ENCODE data around the gene MEMO1.
"Not testable (repeated sequence)": the region's sequence is repeated elsewhere in the genome, so short reads cannot be mapped to it uniquely, and the experiment has no call there.

Gene MEMO1

DNA sequence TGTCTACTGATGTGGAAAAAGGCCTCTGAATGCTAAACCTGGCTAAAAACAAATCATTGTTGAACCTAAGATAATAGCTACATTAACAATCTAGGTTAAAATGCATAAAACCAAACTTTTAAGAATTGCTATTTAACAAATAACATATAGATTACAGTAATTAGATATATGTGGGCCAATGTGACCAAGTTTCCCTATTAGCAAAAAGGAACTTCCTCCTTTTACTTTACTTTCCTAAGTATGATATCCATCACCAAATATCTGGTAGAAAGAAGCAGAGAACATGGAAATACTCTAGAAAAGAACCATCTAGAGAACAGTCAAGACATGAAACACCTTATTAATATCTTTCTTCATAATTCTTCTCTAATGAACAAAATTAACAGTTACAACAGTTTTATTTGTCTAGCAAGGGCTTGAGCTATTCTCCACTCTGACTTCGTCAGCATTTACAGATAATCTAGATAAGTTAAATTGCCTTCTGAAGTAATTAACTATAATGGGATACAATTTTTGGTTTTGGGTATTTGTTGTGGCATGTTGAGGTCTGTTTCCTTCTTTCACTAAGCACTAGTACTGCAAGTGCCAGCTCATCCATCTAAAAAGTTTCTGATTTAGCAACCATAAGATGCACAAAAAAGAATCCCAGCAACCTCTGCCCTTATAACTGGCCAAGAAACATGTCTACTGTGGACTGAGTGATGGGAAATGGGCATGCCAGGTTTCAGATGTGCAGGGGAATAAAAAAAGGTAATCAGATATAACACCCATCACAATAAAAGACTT lies 53.3 kb downstream of the MEMO1 start:
- no peak for DNase-seq (ENCODE audit: low read depth, low spot score)

- not testable (repeated sequence) for DNase-seq (ENCODE audit: low read depth, low spot score)
Measured at GRCh38 chr2:31956934-31957333, 53.9 kb downstream of the MEMO1 start.

DNA sequence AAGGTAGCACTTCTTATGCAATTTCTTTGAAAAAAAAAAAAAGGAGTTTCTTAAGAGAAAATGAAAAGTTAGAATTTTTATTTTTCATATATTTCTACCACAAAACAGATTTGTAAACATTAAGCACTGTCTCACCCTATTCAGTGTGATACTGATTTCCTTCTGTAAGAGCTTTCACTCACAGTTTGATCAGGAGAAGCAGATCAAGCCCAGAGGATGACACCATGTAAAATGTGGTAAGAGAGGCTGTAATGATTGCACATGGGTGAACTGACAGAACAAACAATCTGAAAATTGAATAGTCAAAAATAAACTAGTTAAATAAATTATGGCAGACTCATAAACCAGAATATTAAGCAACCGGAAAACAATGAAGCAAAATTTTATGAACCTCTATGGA lies 54.5 kb downstream of the MEMO1 start:
- DNase-seq (ENCODE audit: low read depth, low spot score): no peak

GRCh38 chr2:31953095-31953494 lies 57.7 kb downstream of the MEMO1 start:
- DNase-seq (ENCODE audit: low read depth, low spot score): not testable (repeated sequence)

DNA sequence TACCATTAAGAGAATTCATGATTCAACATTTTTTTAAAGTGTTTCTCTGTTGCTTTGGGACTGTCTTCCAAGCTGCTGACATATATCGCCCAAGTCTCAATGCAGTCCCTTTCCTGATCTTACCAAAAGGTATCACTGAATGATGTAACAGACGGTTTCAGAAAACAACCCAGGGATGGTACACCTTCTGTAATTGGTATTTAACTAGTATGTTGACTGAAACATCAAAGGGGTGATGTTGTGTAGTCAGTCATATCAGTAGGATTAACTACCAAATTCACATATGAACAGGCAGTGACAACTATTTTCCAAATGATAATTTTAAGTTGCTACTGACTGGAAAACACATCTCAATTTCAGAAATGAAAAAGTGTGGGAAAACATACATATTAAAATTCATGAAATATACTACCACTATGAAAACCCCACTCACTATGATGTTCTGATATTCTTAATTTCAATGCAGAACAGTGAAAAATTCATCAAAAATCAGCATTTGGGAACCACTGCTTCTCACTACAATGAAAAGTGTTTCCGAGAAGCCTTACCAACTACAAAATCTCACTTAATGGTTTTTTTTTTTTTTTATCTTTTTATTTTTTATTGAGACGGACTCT lies 59.8 kb downstream of the MEMO1 start:
- no peak for DNase-seq (ENCODE audit: low read depth, low spot score)

GRCh38 chr2:31947871-31948270 lies 62.9 kb downstream of the MEMO1 start:
- no peak for DNase-seq (ENCODE audit: low read depth, low spot score)

GRCh38 chr2:31946838-31947237 lies 64.0 kb downstream of the MEMO1 start:
- no peak for DNase-seq (ENCODE audit: low read depth, low spot score)

DNA sequence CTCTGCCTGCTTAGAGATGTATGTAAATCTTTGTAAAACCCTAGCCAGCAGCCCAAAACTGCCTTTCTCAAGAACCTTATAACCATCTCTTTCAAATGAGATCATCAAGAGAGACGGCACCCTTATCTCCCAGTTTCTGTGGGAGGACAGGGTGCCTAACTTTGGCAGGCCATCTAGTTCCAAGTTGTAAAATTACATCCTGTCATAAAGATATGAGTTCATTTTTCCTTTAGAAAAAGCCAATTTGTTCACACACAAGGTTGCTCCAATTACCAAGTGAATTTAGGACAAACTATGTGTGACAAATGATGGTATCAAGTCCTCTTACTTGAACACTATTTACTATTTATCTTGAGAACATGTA lies 65.3 kb downstream of the MEMO1 start:
- no peak for DNase-seq (ENCODE audit: low read depth, low spot score)

DNA sequence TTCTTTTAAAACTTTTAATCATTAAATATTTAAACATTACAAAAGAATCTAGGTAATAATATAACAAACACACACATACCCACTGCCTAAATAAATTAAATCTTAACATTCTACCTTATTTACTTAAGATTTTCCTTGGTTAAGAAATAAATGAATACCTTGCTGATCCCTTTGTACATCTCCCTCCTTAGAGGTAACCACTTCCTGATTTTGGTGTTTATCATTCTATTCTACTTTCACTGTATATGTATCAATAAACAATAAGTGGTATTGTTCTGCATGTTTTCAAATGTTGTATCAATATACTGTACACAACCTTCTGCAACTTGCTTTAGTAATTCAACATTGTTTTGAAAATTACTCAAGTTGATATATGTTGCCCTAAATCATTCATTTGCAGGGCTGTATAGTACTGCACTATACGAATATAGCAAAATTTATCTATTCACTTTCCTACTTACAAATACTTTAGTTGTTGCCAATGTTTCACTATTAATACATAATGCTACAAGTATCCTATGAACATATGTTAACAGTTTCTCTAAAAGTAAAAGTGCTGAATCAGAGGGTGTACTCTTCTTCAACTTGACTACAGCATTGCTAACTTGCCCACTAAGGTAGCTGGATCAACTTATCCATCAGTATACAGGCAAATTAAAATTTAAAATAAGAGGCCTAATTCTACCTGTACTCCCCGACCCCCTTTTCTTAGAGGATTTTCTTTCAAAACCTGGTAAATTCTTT lies 65.8 kb downstream of the MEMO1 start:
- no peak for DNase-seq (ENCODE audit: low read depth, low spot score)

DNA sequence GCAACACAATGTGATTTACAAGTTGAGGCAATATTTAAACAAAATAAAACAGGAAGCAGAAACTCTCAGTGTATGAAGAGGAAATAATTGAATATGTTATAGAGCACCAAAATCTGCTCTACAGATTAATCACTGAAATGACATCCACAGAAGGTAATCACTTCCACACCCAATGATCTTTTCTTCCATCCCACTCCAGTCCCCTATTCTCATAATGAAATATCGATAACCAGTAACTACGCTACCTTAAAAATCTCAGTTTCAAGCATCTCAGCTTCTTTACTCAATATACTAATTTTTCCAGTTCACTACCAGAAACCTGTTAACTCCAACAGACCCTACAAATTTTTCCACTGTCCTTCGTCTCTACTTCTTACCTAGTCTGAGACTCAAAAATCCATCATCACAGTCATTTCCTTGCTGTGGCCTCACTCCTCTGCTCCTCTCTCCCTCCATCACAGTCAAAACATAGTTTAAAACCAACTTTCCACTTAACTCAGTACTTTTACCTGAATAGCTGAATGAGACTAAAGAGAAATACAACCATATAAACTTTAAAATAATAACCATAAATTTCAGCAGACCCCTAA lies 67.1 kb downstream of the MEMO1 start:
- no peak for DNase-seq (ENCODE audit: low read depth, low spot score)

DNA sequence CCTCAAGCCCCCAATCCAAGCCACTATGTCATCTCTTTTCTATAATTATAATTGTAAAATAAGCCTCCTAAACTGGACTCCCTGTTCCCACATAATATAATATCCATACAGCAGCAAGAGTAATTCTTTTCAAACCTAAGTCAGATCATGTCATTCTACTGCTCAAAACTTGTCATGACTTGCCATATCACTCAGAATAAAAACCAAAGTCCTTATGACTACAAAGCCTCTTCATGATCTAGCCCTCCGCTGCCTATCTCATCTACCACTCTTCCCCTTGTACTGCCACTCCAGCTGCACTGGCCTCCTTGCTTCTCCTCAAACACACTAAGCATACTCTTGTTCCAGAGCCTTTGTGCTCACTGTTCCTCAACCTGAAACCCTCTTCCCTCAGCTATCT lies 69.9 kb downstream of the MEMO1 start:
- DNase-seq (ENCODE audit: low read depth, low spot score): no peak

DNA sequence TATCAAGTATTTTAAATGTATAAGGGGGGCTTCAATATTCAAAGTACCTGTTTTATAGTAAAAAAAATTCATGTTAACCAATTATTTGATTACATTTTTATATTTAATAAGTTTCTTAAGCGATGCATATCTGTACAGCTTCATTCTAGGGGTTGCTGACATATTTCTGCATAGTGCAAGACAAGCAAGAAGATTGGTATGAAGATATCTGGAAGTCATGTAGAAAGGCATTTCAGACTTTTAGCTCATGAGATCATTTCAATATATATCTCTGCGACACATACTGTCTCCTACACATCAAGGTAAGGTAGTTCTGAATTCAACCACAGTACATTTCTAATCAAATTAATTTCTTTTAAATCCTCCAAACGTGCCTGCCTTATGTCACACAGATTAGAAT lies 73.1 kb downstream of the MEMO1 start:
- DNase-seq (ENCODE audit: low read depth, low spot score): no peak

- no peak for DNase-seq (ENCODE audit: low read depth, low spot score)
Measured at GRCh38 chr2:31935370-31935769, 75.4 kb downstream of the MEMO1 start.

- DNase-seq (ENCODE audit: low read depth, low spot score): no peak
Measured at GRCh38 chr2:31933066-31933465, 77.7 kb downstream of the MEMO1 start.

DNA sequence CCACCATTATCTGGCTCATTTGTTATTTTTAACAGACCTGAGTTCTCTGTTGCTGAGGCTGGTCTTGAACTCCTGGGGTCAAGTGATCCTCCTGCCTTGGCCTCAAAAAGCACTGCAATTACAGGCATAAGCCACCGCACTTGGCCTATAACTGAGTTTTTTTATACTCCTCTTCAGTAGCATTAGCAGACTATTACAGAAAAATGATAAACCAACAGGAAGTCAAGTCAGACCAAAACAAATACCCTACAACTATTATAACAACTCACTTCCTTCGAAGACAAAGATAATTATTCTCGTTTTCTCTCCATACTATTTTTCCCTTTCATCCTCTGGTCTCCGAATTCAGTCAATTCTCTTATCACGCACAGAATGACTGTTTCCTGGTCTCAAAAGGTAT lies 78.2 kb downstream of the MEMO1 start:
- no peak for DNase-seq (ENCODE audit: low read depth, low spot score)

GRCh38 chr2:31931916-31932315 lies 78.9 kb downstream of the MEMO1 start:
- DNase-seq (ENCODE audit: low read depth, low spot score): no peak

- DNase-seq (ENCODE audit: low read depth, low spot score): no peak
Measured at GRCh38 chr2:31925517-31925916, 85.3 kb downstream of the MEMO1 start.

GRCh38 chr2:31923662-31924061 lies 87.1 kb downstream of the MEMO1 start:
- no peak for DNase-seq (ENCODE audit: low read depth, low spot score)

DNA sequence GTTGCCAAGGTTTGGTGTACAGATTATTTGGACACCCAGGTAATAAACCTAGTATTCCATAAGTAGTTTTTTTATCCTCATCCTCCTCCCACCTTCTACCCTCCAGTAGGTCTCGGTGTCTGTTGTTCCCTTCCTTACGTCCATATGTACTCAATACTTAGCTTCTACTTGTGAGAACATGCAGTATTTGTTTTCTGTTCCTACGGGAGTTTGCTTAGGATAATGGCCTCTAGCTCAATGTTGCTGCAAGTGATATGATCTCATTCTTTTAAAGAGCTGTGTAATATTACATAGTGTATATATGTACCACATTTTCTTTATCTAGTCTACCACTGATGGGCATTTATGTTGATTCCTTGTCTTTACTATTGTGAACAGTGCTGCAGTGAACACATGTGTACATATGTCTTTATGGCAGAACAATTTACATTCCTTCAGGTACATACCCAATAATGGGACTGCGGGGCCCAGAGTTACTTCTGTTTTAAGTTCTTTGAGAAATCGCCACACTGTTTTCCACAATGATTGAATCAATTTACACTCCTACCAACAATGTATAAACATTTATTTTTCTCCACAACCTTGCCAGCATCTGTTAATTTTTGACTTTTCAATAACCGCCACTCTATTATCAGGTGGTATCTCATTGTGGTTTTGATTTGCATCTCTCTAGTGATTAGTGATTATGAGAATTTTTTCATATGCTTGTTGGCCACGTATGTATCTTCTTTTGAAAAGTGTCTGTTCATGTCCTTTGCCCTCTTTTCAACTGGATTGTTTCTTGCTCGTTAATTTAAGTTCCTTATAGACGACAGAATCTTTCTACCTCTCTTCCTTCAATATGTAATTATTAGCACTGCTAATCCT lies 88.0 kb downstream of the MEMO1 start:
- no peak for DNase-seq (ENCODE audit: low read depth, low spot score)

DNA sequence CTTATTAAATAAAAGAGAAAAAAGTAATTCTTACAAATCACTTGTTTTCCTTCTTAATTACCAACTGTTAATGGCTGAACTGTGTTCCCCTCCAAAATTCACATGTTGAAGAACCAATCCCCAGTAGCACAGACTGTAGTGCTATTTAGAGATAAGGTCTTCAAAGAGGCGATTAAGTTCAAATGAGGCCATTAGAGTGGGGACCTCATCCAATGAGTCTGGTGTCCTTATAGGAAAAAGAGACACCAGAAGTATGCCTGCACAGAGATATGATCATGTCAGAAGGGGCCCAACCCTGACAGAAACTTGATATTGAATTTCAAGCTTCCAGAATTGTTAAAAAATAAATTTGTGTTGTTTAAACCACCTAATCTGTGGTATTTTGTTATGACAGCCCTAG lies 89.8 kb downstream of the MEMO1 start:
- DNase-seq (ENCODE audit: low read depth, low spot score): no peak

DNA sequence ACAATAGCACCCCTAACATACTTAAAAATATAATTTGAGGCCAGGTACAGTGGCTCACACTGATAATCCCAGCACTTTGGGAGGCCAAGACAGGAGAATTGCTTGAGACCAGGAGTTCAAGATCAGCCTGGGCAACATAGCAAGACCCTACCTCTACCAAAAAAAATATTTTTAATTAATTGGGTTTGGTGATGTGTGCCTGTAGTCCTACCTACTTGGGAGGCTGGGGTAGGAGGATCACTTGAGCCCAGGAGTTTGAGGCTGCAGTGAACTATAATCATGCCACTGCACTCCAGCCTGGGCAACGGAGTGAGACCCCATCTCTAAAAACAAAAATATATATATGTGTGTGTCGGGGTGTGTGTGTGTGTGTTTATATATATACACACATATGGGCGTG lies 91.3 kb downstream of the MEMO1 start:
- no peak for DNase-seq (ENCODE audit: low read depth, low spot score)

- DNase-seq (ENCODE audit: low read depth, low spot score): no peak
Measured at GRCh38 chr2:31909661-31910060, 101.1 kb downstream of the MEMO1 start.

Measured in activated naive CD8-positive, alpha-beta T cell treated with anti-CD3 and anti-CD28 coated beads, Interleukin-2, amount 50 U/mL, for 16 hours (primary cell).